A204.1 (cell line): ENCODE data around the gene LZTS2.
"Not testable (repeated sequence)": the region's sequence is repeated elsewhere in the genome, so short reads cannot be mapped to it uniquely, and the experiment has no call there.

ENCODE experiments used
- FAIRE-seq: peaks from 2 replicates; lab custom pipeline; 2012; peaks lifted over from hg19 to GRCh38; lab: Jason Lieb, UNC

LZTS2 gene

DNA sequence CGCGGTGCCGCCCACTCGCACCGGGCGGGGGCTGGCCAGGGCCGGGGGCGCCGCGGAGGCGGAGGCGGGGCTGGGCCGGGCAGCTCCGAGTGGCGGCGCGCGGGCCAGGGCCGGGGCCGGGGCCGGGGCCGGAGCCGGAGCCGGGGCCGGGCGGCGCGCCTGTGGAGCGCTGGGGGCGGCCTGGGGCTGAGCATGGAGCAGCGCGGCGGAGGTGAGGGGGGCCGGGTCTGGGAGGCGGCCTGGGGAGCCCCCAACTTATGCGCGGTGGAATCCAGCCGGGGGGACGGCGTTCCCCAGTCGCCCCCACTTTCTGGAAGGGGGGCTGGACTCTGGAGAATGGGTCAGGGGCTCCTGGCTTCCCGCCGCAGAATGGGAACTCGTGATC, at the start of gene LZTS2:
TSS of gene LZTS2 (plus strand) at position 67 of the 385 bp plus-strand sequence. CDS start 2,731 bp downstream, outside the sequence.
- no peak for FAIRE-seq

DNA sequence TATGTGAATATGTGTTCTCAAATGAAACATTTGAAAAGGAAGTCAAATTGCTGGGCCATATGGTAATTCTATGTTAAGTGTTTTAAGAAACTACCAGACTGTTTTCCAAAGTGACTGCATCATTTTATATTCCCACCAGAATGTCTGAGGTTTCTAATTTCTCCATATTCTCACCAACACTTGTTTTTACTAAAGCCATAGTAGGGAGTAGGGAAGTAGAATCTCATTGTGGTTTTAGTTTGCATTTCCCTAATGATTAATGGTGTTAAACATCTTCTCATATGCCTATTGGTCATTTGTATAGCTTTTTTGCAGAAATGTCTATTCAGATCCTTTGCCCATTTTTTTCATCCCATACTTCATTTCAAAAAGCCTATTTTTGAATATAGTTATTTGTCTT, 39.4 kb upstream of the LZTS2 start:
- FAIRE-seq: no peak

DNA sequence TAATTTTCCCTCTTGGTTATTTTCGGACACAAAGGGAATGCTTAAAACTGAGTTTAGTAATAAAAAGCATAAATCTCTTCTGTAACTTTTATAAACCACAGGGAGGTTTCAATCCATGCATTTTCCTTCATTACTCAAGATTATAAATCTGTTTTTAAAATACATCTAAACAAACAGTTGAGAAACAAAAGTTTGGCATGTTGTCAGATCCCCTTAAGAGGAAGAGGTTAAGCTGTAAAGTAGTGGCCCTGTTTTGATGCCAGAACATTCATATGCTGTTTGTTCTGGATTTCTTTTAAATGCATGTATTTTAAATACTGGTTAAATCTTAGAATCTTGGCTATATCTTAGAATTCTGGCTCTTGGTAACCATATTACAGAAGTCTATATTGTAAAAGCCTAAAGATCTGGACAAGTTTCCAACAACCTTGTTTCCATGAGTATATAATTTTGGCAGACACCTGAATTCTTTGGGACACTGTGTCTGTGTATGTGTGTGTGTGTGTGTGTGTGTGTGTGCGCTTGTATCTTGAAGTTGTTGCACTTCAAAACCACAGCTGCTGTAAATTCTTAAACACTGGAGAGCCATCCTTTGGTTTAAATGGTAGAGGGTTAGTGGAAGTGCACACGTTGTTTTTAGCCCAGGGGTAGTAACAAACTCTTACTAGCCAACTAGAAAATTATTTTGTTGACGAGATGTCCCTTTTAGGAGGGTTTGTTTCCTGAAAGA, 37.1 kb upstream of the LZTS2 start:
- FAIRE-seq: no peak

DNA sequence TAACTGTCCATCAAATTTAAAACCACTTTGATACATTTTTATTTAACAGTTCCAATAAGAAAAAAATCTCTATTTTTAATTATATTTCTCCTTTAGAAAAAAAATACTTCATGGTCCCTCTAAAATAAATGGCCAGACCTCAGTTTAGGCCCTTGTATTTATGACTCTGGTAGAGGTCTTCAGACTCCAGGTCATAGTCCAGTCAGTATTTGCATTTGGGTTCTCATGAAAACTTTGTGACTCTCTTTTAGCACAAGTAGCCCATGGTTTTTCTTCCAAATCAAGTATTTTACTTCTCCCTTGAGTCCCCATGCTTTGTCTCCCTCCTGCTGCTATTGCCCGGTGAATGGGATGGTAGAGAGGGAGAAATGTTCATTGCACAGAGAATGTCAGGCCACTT, 35.8 kb upstream of the LZTS2 start:
- FAIRE-seq: no peak

DNA sequence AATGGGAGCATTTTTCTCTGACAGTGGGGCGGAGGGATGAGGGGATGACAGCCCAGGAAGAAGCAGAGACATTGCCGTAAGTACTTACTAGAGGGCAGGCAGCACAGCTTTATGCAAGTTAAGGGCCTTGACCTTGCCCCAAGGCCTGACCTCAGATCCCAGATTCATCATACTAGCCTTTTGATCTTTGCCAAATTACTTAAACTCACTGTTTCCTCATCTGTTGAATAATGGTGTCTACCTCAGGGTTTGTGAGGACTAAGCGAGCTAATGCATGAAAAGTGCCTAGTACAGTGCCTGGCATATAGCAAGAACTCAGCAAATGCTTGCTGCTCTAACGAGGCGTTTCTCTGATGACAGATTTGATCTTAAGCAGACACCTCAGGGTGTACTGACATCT, 33.8 kb upstream of the LZTS2 start:
- no peak for FAIRE-seq

DNA sequence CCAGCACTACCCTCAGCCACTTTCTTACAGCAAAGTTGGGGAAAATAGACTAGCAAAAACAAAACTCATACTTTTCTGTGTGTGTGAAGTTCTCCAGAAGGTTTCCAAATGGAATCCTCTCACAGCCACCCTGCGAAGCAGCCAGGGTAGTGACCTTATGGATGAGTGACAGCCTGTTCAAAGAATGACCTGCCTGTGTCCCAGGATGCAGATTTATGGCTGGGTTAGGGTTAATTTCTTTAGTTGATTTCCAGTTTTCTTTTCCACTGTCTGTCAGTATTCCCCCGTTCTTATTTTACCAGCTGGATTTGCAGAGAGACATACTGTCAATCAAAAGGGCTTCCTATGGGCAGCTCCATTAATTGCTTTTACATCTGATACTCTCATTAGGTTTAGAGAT, 32.7 kb upstream of the LZTS2 start:
- no peak for FAIRE-seq

- no peak for FAIRE-seq
These were observed 32.3 kb upstream of the LZTS2 start for GRCh38 chr10:100967332-100967731.

DNA sequence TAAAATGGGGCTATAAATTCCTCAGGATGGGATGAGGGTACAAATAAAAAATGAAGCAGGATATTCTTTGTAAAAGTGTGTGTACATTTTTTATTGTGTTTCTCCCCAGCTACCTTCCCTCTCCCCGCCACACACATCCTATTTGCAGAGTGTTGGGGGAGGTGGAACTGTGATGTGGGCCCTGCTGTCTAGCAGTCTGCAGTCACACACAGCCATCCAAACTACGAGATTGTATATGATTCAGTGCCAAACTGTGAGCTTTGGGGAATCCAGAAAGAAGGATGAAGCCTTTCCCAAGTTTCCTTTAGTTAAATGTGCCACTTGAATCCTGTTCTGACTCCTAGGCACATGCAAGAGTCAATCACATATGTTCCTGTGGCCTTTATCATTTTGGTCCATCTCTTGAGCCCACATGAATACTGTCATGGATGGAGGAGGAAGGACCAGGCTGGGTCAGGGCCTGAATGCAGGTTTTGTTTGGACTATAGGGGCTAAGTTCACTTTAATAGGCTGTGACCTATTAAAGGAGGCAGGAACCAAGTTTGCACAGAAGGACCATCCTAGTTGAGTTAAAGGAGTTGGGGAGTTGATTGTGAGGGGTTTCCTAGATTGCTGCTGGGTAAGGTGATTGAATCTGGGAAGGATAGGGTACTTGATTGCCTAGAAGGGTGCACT, 31.4 kb upstream of the LZTS2 start:
- no peak for FAIRE-seq

DNA sequence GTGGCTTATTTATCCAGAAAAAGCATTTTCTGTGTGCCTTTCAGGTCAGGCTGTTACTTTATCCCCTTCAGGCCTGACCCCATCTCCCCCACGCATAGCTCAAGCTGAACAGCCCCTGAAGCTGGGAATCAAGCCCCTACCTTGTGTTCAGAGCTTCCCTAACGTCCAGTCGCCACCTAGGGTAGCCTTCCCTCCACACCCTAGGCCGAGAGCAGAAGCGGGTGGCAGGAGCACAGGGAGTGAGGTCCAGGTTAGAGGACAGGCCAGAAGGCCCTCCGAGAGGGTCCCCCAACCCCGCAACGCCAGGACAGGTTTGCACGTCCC, 30.8 kb upstream of the LZTS2 start:
- FAIRE-seq: no peak

DNA sequence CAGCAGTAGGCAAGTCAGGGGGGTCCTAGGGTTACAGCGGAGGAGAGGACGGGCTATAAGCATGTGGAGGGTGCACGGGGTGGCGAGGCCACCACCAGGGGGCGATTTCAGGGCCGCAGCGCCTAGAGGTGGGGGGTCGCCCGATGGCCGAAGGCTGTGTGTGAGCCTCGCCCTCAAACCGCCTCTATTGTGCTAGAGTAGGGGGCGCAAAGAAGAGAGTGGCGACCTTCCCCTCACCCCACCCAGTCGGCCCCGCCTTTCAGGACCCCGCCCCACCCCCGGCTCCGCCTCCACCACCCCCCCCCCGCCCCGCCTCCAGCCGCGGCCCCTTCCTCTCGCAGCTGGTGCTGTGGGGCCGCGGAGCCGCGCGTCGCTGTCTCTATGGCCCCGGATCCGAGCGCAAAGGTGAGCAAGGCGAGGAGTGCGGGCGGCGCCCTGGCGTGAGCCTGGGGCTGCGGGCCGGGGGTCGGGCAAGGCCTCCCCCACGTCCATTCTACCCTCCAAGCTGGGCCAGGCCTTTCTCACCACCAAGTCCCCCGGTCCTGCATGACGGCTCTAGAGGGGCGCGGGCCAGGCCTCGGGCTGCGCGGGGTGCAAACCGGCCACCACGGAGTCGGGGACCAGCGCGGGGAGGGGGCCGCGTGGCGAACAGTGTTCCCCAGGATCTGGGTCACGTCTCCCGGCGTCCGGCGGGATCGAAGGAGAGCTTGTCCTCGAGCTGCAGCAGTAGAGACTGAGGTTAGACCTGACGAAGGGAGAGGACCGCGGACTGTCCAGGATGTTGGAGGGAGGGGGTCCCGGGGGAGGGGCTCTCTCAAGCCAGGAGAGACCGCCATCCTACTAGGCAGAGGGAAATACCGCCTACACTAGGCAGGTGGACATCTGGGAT, 30.2 kb upstream of the LZTS2 start, which contains the start of gene SEMA4G:
TSS of gene SEMA4G (plus strand) at position 318 of the 889 bp plus-strand sequence. CDS start 3,409 bp downstream, outside the sequence.
- FAIRE-seq: no peak

- no peak for FAIRE-seq
These were observed 29.3 kb upstream of the LZTS2 start for GRCh38 chr10:100970076-100970913.

GRCh38 chr10:100970914-100971811, 28.4 kb upstream of the LZTS2 start:
- FAIRE-seq: no peak

DNA sequence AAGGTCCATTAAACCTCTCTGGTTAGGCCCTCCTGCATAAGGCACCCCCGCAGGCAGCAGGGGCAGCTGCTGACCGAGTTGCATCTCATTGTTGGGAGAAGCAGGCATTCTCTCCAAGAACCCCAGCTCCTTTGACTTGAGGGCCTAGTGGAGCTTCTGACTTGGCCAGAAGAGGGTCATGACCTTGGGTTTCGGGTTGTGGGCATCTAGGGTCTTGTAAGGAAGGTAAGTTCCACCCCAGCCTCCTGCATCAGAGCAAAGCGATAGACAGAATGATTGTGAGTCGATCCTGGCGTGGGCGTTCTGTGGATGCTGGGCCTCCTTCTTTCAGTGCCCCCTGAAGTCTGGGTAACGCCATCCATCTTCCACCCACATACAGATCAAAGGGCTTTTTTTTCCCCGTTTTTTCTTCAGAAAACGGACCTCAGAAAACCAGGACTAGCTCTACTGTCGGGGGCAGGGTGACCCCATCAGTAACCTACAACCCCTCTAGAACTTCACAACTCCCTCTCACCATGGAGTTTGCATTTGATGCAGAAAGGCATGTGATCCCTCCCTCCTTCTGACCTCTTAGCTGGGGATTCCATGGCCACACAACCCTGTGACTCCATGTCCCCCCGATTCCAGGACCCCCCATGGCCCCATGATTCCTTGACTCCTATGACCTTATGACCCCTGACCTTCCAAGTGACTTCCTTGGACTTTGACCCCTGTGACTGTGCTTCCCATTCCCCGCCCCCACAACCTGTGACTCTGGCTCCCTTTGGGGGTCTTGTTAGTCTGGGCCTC, 27.3 kb upstream of the LZTS2 start:
- no peak for FAIRE-seq

DNA sequence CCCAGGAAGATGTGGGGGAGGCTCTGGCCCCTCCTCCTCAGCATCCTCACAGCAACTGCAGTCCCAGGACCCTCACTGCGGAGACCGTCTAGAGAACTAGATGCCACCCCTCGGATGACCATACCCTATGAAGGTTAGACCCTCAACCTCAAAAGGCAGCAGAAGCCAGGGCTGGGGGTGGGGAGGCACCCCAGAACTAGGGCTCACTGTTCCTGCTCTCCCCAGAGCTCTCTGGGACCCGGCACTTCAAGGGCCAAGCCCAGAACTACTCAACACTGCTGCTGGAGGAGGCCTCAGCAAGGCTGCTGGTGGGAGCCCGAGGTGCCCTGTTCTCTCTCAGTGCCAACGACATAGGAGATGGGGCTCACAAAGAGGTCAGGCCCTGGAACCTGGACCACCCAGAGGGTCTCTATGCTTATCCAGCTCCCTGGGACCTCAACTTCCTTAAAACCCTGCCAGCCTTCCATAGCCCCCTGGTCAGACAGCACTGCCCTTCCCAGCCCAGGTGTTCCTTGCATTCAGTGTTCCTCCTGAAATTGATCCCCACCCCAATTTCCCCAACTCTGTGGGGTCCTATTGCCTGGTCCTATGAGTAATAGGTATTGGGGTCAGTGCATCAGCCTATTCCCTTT, 26.6 kb upstream of the LZTS2 start:
- FAIRE-seq: no peak

- not testable (repeated sequence) for FAIRE-seq
These were observed 24.2 kb upstream of the LZTS2 start for GRCh38 chr10:100975397-100975796.

DNA sequence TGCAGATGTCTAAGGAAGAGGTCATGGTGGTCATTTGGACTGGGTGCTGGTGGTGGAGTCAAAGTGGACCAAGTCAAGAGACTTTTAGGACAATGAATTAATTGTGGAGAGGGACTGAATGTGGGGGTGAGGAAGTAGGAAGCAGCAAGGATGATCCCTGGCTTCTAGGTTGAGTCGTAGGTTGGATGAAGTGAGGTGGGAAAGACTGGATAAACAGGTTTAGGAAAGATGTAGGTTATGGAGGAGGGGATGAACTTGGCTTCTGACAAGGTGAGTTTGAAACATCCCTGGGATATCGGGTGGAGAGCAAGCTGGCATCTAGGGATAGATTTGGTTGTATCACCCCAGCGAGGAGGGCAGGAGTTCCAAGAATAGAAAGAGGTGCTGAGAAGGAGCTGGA, 22.7 kb upstream of the LZTS2 start:
- no peak for FAIRE-seq

GRCh38 chr10:100977436-100977835, 22.2 kb upstream of the LZTS2 start:
- no peak for FAIRE-seq

- no peak for FAIRE-seq
These were observed 21.3 kb upstream of the LZTS2 start for GRCh38 chr10:100978121-100978900.

- no peak for FAIRE-seq
These were observed 20.8 kb upstream of the LZTS2 start for GRCh38 chr10:100978901-100979195.
